ENCODE data around the gene C6orf132. TPM values are rescaled to one million over a fixed set of nuclear protein-coding genes. Genes with fewer than 3 reads are reported as not detected.

Gene C6orf132
- total and polyA plus RNA-seq, 2 experiments from 2014 or later = 22.2 to 40.9 TPM

DNA sequence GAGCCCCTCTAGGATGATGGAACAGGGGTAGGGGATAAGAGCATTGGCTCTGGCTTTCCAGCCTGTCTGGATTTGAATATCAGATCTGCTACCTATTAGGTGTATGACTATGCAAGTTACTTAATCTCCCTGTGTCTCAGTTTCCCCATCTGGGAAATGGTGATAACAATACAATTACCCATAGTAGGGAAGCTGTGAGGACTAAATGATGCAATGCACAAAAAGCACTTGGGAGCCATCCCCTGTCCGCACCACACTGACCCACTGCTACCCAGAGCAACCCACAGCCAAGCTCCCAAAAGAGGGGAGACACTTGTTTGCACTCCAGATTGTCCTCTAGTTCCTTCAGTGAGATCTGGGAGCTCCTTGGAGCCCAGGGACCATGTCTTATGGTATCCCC is 30.1 kb downstream of the C6orf132 start (continued):
- TF ChIP-seq, protein P1, sequence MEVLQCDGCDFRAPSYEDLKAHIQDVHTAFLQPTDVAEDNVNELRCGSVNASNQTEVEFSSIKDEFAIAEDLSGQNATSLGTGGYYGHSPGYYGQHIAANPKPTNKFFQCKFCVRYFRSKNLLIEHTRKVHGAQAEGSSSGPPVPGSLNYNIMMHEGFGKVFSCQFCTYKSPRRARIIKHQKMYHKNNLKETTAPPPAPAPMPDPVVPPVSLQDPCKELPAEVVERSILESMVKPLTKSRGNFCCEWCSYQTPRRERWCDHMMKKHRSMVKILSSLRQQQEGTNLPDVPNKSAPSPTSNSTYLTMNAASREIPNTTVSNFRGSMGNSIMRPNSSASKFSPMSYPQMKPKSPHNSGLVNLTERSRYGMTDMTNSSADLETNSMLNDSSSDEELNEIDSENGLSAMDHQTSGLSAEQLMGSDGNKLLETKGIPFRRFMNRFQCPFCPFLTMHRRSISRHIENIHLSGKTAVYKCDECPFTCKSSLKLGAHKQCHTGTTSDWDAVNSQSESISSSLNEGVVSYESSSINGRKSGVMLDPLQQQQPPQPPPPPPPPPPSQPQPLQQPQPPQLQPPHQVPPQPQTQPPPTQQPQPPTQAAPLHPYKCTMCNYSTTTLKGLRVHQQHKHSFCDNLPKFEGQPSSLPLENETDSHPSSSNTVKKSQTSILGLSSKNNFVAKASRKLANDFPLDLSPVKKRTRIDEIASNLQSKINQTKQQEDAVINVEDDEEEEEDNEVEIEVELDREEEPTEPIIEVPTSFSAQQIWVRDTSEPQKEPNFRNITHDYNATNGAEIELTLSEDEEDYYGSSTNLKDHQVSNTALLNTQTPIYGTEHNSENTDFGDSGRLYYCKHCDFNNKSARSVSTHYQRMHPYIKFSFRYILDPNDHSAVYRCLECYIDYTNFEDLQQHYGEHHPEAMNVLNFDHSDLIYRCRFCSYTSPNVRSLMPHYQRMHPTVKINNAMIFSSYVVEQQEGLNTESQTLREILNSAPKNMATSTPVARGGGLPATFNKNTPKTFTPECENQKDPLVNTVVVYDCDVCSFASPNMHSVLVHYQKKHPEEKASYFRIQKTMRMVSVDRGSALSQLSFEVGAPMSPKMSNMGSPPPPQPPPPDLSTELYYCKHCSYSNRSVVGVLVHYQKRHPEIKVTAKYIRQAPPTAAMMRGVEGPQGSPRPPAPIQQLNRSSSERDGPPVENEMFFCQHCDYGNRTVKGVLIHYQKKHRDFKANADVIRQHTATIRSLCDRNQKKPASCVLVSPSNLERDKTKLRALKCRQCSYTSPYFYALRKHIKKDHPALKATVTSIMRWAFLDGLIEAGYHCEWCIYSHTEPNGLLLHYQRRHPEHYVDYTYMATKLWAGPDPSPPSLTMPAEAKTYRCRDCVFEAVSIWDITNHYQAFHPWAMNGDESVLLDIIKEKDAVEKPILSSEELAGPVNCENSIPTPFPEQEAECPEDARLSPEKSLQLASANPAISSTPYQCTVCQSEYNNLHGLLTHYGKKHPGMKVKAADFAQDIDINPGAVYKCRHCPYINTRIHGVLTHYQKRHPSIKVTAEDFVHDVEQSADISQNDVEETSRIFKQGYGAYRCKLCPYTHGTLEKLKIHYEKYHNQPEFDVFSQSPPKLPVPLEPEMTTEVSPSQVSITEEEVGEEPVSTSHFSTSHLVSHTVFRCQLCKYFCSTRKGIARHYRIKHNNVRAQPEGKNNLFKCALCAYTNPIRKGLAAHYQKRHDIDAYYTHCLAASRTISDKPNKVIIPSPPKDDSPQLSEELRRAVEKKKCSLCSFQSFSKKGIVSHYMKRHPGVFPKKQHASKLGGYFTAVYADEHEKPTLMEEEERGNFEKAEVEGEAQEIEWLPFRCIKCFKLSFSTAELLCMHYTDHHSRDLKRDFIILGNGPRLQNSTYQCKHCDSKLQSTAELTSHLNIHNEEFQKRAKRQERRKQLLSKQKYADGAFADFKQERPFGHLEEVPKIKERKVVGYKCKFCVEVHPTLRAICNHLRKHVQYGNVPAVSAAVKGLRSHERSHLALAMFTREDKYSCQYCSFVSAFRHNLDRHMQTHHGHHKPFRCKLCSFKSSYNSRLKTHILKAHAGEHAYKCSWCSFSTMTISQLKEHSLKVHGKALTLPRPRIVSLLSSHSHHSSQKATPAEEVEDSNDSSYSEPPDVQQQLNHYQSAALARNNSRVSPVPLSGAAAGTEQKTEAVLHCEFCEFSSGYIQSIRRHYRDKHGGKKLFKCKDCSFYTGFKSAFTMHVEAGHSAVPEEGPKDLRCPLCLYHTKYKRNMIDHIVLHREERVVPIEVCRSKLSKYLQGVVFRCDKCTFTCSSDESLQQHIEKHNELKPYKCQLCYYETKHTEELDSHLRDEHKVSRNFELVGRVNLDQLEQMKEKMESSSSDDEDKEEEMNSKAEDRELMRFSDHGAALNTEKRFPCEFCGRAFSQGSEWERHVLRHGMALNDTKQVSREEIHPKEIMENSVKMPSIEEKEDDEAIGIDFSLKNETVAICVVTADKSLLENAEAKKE (CRISPR knock-in tag; IDR thresholded peaks at IDR 0.05) = no peak
- TF ChIP-seq, protein P2, sequence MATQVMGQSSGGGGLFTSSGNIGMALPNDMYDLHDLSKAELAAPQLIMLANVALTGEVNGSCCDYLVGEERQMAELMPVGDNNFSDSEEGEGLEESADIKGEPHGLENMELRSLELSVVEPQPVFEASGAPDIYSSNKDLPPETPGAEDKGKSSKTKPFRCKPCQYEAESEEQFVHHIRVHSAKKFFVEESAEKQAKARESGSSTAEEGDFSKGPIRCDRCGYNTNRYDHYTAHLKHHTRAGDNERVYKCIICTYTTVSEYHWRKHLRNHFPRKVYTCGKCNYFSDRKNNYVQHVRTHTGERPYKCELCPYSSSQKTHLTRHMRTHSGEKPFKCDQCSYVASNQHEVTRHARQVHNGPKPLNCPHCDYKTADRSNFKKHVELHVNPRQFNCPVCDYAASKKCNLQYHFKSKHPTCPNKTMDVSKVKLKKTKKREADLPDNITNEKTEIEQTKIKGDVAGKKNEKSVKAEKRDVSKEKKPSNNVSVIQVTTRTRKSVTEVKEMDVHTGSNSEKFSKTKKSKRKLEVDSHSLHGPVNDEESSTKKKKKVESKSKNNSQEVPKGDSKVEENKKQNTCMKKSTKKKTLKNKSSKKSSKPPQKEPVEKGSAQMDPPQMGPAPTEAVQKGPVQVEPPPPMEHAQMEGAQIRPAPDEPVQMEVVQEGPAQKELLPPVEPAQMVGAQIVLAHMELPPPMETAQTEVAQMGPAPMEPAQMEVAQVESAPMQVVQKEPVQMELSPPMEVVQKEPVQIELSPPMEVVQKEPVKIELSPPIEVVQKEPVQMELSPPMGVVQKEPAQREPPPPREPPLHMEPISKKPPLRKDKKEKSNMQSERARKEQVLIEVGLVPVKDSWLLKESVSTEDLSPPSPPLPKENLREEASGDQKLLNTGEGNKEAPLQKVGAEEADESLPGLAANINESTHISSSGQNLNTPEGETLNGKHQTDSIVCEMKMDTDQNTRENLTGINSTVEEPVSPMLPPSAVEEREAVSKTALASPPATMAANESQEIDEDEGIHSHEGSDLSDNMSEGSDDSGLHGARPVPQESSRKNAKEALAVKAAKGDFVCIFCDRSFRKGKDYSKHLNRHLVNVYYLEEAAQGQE (IDR thresholded peaks at IDR 0.05; ENCODE audit: unreplicated experiment) = no peak

DNA sequence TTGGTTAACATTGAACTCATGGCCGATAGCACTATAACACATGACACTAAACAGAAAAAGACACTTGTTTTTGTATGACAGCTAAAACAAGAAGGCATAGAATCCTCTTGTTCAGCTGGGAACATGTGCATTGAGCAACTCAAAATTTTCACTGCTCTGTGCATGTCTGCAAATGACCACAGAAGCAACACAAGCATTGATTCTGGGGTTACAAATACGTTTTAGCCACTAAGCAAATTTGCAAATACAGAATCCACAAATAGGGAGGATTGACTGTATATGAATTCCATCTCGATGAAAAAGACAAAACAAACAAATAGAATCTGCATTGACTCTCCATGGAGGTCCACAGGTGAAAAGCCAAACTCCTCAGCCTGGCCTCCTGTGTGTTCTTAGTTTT is 31.7 kb downstream of the C6orf132 start:
- no peak overlapping the region for H3K27ac Mint-ChIP-seq
- peaks cover 36% of the 10 kb centered on the region for H3K36me3 Mint-ChIP-seq (ENCODE audit: low read depth)
- H3K9me3 Mint-ChIP-seq = no peaks in the 10 kb centered on the region
- no peak overlapping the region for H3K27ac ChIP-seq (ENCODE audit: low read depth)
- peaks cover 7% of the 10 kb centered on the region for H3K27me3 Mint-ChIP-seq (ENCODE audit: insufficient read depth, low read depth, poor library complexity)
- no peak overlapping the region for H3K4me3 ChIP-seq
- no peak overlapping the region for H2AFZ ChIP-seq
- no peaks in the 10 kb centered on the region for H3K36me3 ChIP-seq (ENCODE audit: insufficient read depth)
- no peaks in the 10 kb centered on the region for H3K9me2 ChIP-seq (ENCODE audit: insufficient read depth)
- H3K4me1 Mint-ChIP-seq = peaks cover 7% of the 10 kb centered on the region
- peaks cover 6% of the 10 kb centered on the region; the same call in 1 of the 2 replicates for H3K4me1 ChIP-seq (ENCODE audit: insufficient read depth)
- peaks cover 16% of the 10 kb centered on the region; the same call in 1 of the 2 replicates for H3F3A ChIP-seq (replicated peaks; ENCODE audit: low read depth)
- peaks cover 13% of the 10 kb centered on the region for H3K79me2 ChIP-seq (replicated peaks; ENCODE audit: insufficient read depth)
- no peak for DNase-seq (ENCODE audit: low spot score)
- no peak overlapping the region for H3K4me3 Mint-ChIP-seq
- TF ChIP-seq, protein P3, sequence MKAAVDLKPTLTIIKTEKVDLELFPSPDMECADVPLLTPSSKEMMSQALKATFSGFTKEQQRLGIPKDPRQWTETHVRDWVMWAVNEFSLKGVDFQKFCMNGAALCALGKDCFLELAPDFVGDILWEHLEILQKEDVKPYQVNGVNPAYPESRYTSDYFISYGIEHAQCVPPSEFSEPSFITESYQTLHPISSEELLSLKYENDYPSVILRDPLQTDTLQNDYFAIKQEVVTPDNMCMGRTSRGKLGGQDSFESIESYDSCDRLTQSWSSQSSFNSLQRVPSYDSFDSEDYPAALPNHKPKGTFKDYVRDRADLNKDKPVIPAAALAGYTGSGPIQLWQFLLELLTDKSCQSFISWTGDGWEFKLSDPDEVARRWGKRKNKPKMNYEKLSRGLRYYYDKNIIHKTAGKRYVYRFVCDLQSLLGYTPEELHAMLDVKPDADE (IDR thresholded peaks at IDR 0.05) = no peak
- no peak for TF ChIP-seq NANOG (IDR thresholded peaks at IDR 0.05; ENCODE audit: borderline replicate concordance)
- TF ChIP-seq, protein P1 (CRISPR knock-in tag; IDR thresholded peaks at IDR 0.05) = no peak
- ATAC-seq = no peak
- no peaks in the 10 kb centered on the region for H3K27me3 ChIP-seq (ENCODE audit: insufficient read depth)
- H3K4me2 ChIP-seq = no peak overlapping the region
- peaks cover 46% of the 10 kb centered on the region for H4K20me1 ChIP-seq (replicated peaks; ENCODE audit: insufficient read depth)
